HG03175 (cell line): ENCODE results near the gene C5orf24.
A peak's percentile ranks its signal among the peaks of the same experiment; 100 is the strongest.
"Not testable (repeated sequence)": the region's sequence is repeated elsewhere in the genome, so short reads cannot be mapped to it uniquely, and the experiment has no call there.

ENCODE experiments used
- ATAC-seq: cut with Tn5 transposase; IDR thresholded peaks from one replicate; pipeline ENCODE4 v1.9.1; 2021; ENCODE audit warnings: mild to moderate bottlenecking, moderate library complexity; ENCODE audit not compliant: unreplicated experiment

The C5orf24 gene

GRCh38 chr5:134856465-134856864, 10.7 kb downstream of the C5orf24 start:
- ATAC-seq = not testable (repeated sequence)

DNA sequence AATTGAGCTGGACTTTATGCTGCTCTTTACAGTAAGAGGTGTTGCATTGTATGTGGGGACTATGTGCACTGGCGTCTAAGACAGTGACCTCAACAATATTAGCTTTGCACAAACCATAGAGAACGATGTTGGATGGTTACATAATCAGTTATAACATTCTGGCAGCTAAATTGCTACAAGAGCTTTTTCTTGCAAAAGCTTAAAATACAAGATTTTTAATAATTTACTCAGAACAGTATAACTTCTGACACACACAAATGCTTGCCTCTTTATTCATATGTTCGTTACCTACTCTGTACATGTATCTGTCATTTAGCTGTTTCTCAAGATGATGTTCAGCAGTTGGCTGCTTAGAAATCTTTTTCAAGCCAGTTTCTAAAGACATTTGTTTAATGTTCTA, 11.6 kb downstream of the C5orf24 start:
- ATAC-seq = no peak

DNA sequence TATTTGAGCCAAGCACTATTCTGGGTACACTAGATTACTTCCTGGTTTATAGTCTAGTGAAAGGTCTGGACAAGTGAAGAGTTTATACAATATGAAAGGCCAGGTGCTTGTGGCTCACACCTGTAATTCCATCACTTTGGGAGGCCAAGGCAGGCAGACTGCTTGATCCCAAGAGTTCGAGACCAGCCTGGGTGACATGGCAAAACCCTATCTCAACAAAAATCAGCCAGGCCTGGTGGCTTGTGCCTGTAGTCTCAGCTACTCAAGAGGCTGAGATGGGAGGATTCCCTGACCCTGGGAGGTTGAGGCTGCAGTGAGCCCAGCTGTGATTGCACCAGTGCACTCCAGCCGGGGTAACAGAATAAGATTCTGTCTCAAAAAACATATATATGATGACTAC, 18.9 kb downstream of the C5orf24 start:
- no peak for ATAC-seq

DNA sequence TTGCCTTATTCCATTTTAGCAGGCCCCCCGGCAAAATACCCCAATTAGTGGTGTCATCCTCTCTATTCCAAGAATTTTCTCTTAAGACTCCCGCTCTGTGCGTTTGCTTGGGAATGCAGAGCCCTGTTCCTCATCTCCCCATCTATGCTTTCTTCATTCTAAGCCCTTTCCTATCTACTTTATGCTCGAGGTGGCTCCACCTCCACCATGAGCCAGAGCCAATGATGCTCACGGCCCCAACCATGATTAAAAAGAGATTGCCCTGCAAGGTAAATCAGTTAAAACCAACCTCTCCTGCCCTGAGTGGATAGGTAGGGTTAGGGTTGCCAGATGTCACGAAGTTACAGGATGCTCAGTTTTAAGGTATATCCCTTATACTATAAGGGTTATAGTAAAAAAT, 27.7 kb downstream of the C5orf24 start:
- ATAC-seq = no peak

GRCh38 chr5:134873987-134874830, 28.4 kb downstream of the C5orf24 start, which contains the start of gene TXNDC15:
Gene TXNDC15 (plus strand): TSS chr5:134874371. CDS start chr5:134874428, 57 bp downstream.
- peak; percentile 80 for ATAC-seq

- peak; percentile 33 for ATAC-seq
These were observed 29.3 kb downstream of the C5orf24 start for GRCh38 chr5:134874831-134875655.

DNA sequence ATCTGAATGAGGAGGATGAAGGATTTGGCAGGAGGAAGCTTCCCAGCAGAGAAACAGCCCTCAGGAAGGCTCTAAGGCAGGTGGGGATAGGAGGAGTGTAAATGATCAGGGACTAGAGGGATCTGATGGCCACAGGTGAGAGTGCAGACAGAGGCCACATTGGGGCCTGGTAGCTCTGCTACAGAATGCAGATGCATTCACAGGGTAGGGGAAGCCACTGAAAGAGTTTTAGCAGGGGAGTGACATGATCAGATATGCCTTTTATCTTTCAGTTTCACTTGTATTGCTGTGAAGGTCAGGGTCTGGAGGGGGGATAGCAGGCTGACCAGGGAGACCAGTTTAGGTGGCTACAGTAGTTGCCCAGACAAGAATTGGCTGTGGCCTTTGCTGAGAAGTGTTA, 31.4 kb downstream of the C5orf24 start:
- ATAC-seq = no peak

GRCh38 chr5:134878403-134878802, 32.6 kb downstream of the C5orf24 start:
- no peak for ATAC-seq

DNA sequence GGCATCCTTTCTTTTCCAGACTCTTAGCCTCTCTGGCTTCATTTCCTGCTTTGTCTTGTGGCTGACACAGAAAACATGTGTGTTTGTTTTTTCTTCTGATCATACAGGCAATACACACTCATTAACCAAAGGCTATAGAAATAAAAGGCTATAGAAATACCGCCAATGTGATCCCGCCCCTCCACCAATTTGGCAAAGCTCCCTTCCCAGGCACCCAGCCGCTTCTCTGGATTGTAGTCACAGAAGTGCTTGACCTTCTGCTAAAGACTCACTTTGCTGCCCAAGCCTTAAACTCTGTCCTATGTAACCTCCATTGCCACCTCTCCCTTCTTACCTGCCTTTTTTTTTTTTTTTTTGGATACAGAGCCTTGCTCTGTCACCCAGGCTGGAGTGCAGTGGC, 33.7 kb downstream of the C5orf24 start:
- no peak for ATAC-seq

DNA sequence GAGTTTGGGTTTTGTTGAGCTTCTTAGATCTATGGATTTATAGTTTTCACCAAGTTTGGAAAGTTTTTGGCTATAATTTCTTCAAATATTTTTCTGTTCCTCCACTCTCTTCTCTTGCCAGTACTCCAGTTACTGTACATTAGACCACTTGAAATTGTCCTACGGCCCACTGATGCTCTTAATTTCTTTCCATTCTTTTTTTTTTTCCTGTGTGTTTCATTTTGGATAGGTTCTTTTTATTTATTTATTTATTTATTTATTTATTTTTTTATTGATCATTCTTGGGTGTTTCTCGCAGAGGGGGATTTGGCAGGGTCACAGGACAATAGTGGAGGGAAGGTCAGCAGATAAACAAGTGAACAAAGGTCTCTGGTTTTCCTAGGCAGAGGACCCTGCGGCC, 35.2 kb downstream of the C5orf24 start:
- ATAC-seq = not testable (repeated sequence)

GRCh38 chr5:134881711-134882110, 35.9 kb downstream of the C5orf24 start:
- not testable (repeated sequence) for ATAC-seq

DNA sequence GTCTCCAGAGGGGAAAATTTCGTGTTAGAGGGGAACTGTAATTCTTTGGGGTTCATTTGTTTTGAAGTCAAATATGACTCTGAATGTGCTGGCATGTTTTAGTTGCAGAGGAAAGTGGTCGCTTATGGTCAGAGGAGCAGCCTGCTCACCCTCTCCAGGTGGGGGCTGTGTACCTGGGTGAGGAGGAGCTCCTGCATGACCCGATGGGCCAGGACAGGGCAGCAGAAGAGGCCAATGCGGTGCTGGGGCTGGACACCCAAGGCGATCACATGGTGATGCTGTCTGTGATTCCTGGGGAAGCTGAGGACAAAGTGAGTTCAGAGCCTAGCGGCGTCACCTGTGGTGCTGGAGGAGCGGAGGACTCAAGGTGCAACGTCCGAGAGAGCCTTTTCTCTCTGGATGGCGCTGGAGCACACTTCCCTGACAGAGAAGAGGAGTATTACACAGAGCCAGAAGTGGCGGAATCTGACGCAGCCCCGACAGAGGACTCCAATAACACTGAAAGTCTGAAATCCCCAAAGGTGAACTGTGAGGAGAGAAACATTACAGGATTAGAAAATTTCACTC, 41.9 kb downstream of the C5orf24 start:
- no peak for ATAC-seq

- no peak for ATAC-seq
These were observed 43.6 kb downstream of the C5orf24 start for GRCh38 chr5:134889335-134889734.

- ATAC-seq = no peak
These were observed 45.7 kb downstream of the C5orf24 start for GRCh38 chr5:134891473-134891872.

DNA sequence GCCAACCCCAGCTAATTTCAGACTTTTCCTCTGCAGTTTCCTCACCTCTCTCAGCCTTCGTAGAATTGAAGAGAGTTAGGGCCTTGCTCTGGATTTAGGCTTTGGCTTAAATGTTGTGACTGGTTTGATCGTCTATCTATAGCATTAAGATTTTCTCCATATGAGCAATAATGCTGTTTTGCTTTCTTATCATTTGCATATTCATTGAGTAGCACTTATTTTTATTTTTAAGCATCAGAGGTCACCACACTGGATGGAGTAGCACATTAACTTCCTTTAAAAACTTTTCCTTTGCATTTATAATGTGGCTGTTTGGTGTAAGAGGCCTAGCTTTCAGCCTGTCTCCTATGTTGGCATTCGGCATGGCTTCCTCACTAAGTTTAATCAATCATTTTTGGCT, 46.5 kb downstream of the C5orf24 start:
- no peak for ATAC-seq

GRCh38 chr5:134892926-134893325, 47.2 kb downstream of the C5orf24 start:
- ATAC-seq = no peak

- no peak for ATAC-seq
These were observed 48.2 kb downstream of the C5orf24 start for GRCh38 chr5:134893748-134894505.

DNA sequence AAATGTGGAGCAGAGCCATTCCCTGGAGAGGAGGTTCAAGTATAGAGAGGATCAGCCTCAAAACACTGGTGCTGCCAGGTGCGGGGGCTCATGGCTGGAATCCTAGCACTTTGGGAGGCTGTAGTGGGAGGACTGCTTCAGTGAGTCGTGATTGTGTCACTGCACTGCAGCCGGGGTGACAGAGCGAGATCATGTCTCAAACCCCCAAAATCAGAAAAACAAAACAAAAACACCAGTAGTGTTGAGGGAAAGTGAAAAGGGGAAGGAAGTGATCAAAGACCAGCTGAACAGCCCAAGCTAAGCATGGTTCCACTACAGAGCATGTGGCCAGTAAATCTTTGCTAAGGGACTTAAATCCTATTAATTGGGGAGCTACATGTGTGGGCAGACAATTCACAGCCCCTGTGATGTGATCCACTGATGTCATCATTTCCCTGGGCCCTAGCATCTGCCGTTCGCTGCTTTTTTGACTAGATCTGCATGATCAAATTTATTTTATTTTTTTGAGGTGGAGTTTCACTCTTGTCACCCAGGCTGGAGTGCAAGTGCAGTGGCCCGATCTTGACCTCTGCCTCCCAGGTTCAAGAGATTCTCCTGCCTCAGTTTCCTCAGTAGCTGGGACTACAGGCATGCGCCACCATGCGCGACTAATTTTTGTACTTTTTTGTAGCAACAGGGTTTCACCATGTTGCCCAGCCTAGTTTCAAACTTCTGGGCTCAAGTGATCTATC, 56.5 kb downstream of the C5orf24 start:
- peak; percentile 32 for ATAC-seq

GRCh38 chr5:134904610-134905245, 59.0 kb downstream of the C5orf24 start, which contains the start of gene PCBD2:
Gene PCBD2 (plus strand): TSS chr5:134905131. CDS start chr5:134905140, 9 bp downstream.
- peak; percentile 78 for ATAC-seq
